Loucy (cell line): ENCODE data around the gene FIGNL2.

ENCODE experiments used
- CTCF ChIP-seq: fragments of 200-600 bp; sonication (generic); conservative IDR thresholded peaks from 2 replicates; pipeline ENCODE4 v1.5.1; 2014; ENCODE audit warnings: mild to moderate bottlenecking, antibody characterized with exemption, low read length
- EZH2phosphoT487 ChIP-seq: fragments of 200-600 bp; IDR thresholded peaks from 2 replicates; pipeline ENCODE4 v1.6.1; 2018; ENCODE audit warnings: antibody characterized with exemption, mild to moderate bottlenecking, moderate library complexity, borderline replicate concordance

GRCh38 chr12:51889216-51890132 is 41.0 kb upstream of the FIGNL2 start:
- TF ChIP-seq CTCF (peak; percentile 49), EZH2phosphoT487 (no peak)
